Activated naive CD8-positive, alpha-beta T cell treated with anti-CD3 and anti-CD28 coated beads, Interleukin-2, amount 50 U/mL, for 16 hours (primary cell): ENCODE results near the gene MAGOHB.
"Not testable (repeated sequence)": the region's sequence is repeated elsewhere in the genome, so short reads cannot be mapped to it uniquely, and the experiment has no call there.

Source experiments
- DNase-seq: peaks from one replicate; pipeline ENCODE4 v3.0.0-alpha.2; 2020; ENCODE audit warnings: low read depth, low spot score

The MAGOHB gene

GRCh38 chr12:10612110-10612509, 1.3 kb downstream of the MAGOHB start:
- no peak for DNase-seq

- not testable (repeated sequence) for DNase-seq
These were observed 2.2 kb downstream of the MAGOHB start for GRCh38 chr12:10611258-10611657.

- DNase-seq = no peak
These were observed 3.2 kb downstream of the MAGOHB start for GRCh38 chr12:10610188-10610587.

DNA sequence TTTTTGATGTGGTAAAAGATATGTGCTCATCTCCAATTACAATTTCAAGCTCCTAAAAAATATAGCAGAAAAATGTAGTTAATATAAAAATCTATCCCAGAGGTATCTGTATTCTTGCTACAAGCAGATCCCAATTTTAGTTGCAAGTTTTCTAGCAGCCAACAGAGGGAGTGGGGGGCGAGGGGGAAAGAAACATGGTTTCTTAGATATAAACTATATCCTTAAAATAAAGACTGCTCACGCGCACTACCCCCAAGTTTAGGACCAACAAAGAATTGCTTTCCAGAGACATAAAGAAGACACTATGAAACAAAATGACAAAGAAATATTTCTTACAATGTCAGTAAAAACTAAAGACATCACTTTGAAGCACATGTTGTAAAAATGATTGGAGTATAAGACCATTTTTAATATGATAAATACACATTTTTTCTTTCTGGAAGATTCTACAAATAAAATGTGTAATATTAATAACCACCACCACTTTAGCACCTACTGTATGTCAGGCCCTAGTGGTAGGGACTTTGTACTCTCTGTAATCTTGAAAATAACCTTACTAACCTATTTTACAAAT, 5.4 kb downstream of the MAGOHB start:
- no peak for DNase-seq

GRCh38 chr12:10601860-10602259, 11.5 kb downstream of the MAGOHB start:
- no peak for DNase-seq

DNA sequence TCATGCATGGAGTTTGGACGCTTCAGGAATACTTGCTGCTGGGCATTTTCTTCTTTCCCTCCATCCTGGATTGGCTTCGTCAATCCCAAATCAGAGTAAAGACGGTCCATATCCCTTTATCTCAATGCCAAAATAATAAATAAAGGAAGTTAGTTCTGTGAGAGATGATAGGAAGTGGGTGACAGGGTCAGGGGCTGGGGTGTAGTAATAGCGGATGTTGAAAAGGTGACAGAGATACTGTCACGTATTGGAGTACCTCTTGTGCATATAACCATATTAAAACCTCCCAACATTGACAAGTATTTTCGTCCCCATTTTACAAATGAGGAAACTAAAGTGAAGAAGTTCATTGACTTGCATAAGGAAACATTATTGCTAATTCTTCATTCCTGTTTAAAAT, 12.4 kb downstream of the MAGOHB start:
- DNase-seq = no peak

DNA sequence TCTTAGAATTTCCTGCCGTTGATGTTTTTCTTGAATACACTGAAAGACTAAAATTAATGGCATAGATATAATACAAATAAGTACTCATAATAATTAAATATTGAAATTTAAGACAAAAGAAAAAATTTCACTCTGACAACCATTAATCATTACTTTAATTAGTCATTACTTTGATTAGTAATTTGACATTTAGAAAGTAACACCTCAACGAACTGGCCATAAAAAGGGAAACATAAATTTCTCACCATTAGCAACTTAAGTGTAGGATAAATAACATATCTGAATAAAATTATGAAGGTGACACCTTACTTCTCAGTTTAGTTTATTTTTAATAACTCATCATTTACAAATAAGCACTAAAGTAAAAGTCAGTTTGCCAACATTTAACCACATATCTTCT, 17.5 kb downstream of the MAGOHB start:
- no peak for DNase-seq

GRCh38 chr12:10590966-10591365, 22.4 kb downstream of the MAGOHB start:
- DNase-seq = no peak

GRCh38 chr12:10584415-10584814, 29.0 kb downstream of the MAGOHB start:
- DNase-seq = no peak

- no peak for DNase-seq
These were observed 30.7 kb downstream of the MAGOHB start for GRCh38 chr12:10582704-10583103.

DNA sequence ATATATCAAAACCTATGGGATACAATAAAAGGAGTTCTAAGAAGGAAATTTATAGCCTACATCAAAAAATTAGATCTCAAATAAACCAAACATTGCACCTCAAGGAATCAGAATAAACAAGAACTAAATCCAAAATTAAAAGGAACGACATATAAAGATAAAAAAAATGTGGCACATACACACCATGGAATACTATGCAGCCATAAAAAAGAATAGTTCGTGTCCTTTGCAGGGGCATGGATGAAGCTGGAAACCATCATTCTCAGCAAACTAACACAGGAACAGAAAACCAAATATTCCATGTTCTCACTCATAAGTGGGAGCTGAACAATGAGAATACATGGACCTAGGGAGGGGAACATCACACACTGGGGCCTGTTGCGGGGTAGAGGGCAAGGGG, 31.3 kb downstream of the MAGOHB start:
- not testable (repeated sequence) for DNase-seq

DNA sequence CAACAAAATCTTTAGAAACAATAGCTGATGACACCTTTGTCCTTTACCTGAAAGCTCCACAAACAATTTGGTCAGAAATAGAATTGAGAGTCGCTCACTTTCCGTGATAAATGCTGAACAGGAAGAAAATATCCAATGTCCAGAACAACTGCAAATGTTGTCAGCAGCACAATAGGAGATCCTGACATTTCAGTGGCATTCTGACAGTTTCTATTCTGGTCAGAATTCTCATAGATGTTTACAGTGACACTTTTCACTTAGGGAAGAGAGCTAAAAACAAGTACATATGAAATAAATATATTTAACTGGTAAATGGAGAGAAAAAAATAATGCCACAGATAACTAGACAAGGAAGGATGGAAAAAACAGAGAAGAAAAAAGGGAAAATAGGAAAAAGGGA, 39.1 kb downstream of the MAGOHB start:
- no peak for DNase-seq

DNA sequence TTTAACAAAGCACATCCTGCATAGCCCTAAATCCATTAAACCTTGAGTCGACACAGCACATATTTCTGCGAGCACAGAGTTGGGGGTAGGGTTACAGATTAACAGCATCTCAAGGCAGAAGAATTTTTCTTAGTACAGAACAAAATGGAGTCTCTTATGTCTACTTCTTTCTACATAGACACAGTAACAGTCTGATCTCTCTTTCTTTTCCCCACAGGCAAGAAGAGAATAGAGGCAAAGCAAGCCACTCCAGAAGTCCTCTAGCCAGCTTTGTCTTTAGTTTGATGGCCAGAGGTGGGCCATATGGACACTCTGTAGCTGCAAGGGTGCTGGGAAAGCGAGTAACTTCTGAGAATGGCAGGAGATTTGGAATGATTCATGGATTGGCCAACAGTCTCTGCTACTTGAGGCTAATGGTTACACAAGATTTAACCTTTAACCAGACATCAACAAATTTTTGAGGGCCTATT, 41.4 kb downstream of the MAGOHB start:
- DNase-seq = not testable (repeated sequence)

GRCh38 chr12:10571141-10571540, 42.3 kb downstream of the MAGOHB start:
- no peak for DNase-seq

- DNase-seq = no peak
These were observed 45.6 kb downstream of the MAGOHB start for GRCh38 chr12:10567813-10568212.

GRCh38 chr12:10563966-10564365, 49.4 kb downstream of the MAGOHB start:
- DNase-seq = no peak

GRCh38 chr12:10563002-10563401, 50.4 kb downstream of the MAGOHB start:
- no peak for DNase-seq

DNA sequence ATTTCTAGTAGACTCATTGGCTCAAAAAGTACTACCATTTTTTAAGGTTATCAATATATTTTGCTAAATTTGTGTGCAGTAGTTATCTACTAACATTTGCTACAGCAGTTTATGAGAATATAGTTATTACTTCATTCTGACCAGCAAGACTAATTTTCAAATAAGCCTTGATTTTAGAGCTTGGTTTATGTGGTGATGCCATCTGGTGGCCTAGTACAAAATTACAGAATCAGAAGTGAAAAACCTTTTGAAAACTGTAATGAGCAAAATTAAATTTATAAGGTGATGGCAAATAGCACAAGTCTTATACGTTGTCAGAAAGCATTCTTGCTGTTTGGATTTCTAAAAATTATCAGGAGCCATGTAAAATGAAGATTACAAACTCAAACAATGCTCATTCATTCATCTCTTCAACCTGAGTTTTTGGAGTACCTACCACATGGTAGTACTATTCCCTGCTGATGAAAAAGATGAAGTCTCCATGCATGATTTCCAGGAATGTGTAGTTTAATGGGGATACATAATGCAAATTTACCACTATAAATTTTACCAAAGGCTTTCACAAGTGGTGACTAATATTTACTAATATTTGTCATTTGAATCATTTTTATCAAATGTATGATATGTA, 51.0 kb downstream of the MAGOHB start:
- DNase-seq = no peak

GRCh38 chr12:10559244-10559643, 54.2 kb downstream of the MAGOHB start:
- no peak for DNase-seq

GRCh38 chr12:10558789-10559188, 54.6 kb downstream of the MAGOHB start:
- DNase-seq = no peak

GRCh38 chr12:10558301-10558700, 55.1 kb downstream of the MAGOHB start:
- no peak for DNase-seq

DNA sequence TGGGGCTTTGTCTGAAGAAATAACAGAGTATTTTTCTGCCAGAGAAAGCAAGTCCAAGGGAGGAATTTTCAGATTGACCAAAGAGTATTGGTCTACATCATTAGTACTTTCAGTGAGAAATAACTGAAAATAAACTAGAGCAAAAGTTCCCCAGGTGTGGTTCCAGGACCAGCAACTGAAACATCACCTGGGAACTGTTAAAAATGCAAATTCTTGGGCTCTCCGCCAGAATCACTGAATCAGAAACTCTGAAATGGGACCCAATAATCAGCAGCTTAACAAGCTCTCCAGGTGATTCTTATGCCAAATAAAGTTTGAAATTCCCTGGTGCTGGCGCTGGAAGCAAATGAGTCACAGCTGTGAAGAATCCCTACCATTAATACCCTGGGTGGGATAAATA, 55.6 kb downstream of the MAGOHB start:
- DNase-seq = no peak

- DNase-seq = no peak
These were observed 56.1 kb downstream of the MAGOHB start for GRCh38 chr12:10557329-10557728.
